Activated T-helper 17 cell treated with anti-CD3 and anti-CD28 coated beads, Interleukin-2, amount 50 U/mL, for 72 hours (primary cell): ENCODE data around the gene ADRA2A. TPM values are rescaled to one million over a fixed set of nuclear protein-coding genes. Genes with fewer than 3 reads are reported as not detected.
A peak's percentile ranks its signal among the peaks of the same experiment; 100 is the strongest.

Experiments used
- ATAC-seq: fragments of 150-1000 bp; cut with Tn5 transposase; replicated peaks from 2 replicates; pipeline ENCODE4 v1.10.0; 2021; ENCODE audit warnings: mild to moderate bottlenecking, moderate library complexity
- H3K27ac Mint-ChIP-seq: one replicate; pipeline ENCODE4 v1.8.0; 2022; ENCODE audit warnings: mixed read lengths
- H3K27me3 Mint-ChIP-seq: one replicate; pipeline ENCODE4 v1.8.0; 2022; ENCODE audit warnings: mixed read lengths
- H3K36me3 Mint-ChIP-seq: one replicate; pipeline ENCODE4 v1.8.0; 2022; ENCODE audit warnings: low read depth, mild to moderate bottlenecking, mixed read lengths
- H3K4me1 Mint-ChIP-seq: one replicate; pipeline ENCODE4 v1.8.0; 2022; ENCODE audit warnings: mixed read lengths
- H3K4me3 Mint-ChIP-seq: one replicate; pipeline ENCODE4 v1.8.0; 2022; ENCODE audit warnings: mild to moderate bottlenecking, mixed read lengths
- H3K9me3 Mint-ChIP-seq: one replicate; pipeline ENCODE4 v1.8.0; 2022; ENCODE audit warnings: mixed read lengths
- total RNA-seq, 2 donors: library from RNA; stranded (reverse); gene quantifications; one replicate each; pipeline ENCODE4 v1.2.3, GENCODE V29; 2022

The ADRA2A gene
- total RNA-seq, 2 donors from 2014 or later: not detected

DNA sequence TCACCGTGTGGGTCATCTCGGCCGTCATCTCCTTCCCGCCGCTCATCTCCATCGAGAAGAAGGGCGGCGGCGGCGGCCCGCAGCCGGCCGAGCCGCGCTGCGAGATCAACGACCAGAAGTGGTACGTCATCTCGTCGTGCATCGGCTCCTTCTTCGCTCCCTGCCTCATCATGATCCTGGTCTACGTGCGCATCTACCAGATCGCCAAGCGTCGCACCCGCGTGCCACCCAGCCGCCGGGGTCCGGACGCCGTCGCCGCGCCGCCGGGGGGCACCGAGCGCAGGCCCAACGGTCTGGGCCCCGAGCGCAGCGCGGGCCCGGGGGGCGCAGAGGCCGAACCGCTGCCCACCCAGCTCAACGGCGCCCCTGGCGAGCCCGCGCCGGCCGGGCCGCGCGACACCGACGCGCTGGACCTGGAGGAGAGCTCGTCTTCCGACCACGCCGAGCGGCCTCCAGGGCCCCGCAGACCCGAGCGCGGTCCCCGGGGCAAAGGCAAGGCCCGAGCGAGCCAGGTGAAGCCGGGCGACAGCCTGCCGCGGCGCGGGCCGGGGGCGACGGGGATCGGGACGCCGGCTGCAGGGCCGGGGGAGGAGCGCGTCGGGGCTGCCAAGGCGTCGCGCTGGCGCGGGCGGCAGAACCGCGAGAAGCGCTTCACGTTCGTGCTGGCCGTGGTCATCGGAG is 1.8 kb downstream of the ADRA2A start:
- Mint-ChIP-seq H3K4me1 (no peaks in the 10 kb centered on the region), H3K27me3 (peaks cover 43% of the 10 kb centered on the region), H3K36me3 (peaks cover 11% of the 10 kb centered on the region), H3K9me3 (no peaks in the 10 kb centered on the region), H3K4me3 (peak overlapping the region; percentile 52), H3K27ac (no peak overlapping the region)
- no peak for ATAC-seq

DNA sequence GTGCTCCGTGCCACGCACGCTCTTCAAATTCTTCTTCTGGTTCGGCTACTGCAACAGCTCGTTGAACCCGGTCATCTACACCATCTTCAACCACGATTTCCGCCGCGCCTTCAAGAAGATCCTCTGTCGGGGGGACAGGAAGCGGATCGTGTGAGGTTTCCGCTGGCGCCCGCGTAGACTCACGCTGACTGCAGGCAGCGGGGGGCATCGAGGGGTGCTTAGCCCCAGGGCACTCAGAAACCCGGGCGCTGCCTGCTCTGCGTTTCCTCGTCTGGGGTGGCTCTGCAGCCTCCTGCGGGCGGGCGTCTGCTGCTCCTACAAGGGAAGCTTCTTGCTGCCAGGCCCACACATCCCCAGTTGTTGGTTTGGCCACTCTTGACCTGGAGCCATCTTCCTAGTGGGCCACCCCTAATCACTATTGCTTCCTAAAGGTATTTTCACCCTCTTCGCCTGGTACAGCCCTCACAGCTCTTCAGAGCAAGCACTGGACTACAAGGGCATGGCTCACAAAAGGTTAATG is 2.5 kb downstream of the ADRA2A start:
- no peaks in the 10 kb centered on the region for H3K4me1 Mint-ChIP-seq
- no peak for ATAC-seq
- no peak overlapping the region for H3K27ac Mint-ChIP-seq
- H3K36me3 Mint-ChIP-seq: peaks cover 11% of the 10 kb centered on the region
- peaks cover 38% of the 10 kb centered on the region for H3K27me3 Mint-ChIP-seq
- no peaks in the 10 kb centered on the region for H3K9me3 Mint-ChIP-seq
- peak overlapping the region; percentile 35 for H3K4me3 Mint-ChIP-seq

DNA sequence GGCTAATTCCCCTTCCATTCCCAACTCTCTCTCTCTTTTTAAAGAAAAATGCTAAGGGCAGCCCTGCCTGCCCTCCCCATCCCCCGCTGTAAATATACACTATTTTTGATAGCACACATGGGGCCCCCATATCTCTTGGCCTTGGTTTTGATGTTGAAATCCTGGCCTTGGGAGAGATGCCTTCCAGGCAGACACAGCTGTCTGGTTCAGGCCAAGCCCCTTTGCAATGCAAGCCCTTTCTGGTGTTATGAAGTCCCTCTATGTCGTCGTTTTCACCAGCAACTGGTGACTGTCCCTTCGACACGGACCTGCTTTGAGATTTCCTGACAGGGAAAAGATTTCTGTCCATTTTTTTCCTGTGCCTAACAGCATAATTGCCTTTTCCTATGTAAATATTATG is 3.0 kb downstream of the ADRA2A start:
- no peak for ATAC-seq
- peaks cover 11% of the 10 kb centered on the region for H3K36me3 Mint-ChIP-seq
- peak overlapping the region; percentile 35 for H3K4me3 Mint-ChIP-seq
- H3K27ac Mint-ChIP-seq: no peak overlapping the region
- H3K4me1 Mint-ChIP-seq: no peaks in the 10 kb centered on the region
- H3K9me3 Mint-ChIP-seq: no peaks in the 10 kb centered on the region
- H3K27me3 Mint-ChIP-seq: peaks cover 33% of the 10 kb centered on the region

DNA sequence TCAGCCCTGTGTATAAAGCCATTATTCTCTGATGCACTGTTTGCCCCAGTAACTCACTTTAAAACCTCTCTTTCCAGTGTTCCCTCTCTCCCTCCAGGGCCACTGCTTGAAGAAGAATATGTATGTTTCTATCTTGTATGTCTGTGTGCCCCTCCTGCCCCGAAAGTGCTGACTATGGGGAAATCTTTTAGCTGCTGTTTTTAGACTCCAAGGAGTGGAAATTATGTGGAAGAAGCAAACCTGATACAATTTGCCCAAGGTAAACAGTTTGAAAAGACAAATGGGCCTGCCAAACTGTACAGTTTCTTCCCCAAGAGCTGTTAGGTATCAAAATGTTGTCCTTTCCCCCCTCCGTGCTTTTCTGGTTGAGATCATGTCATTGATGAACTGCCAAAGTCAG is 3.4 kb downstream of the ADRA2A start:
- Mint-ChIP-seq H3K27ac (no peak overlapping the region), H3K36me3 (peaks cover 11% of the 10 kb centered on the region)
- no peak for ATAC-seq

DNA sequence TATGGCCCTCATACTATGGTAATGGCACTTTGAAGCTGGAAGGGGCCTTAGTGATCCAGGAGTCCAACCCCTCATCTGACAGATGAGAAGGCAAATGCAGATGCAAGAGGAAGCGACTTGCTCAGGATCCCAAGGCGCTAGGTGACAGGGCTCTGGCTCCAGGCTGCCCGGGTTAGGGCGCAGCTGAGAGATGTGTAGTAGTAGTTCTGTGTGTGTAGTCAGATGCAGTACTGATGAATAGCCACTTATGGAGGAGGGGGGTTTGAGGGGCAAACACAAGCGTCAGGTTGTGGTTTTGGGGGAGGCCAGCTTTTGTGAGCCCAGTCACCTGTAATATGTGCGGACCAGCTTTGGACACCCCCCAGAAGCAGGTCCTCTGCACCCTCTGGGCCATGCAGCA is 4.8 kb downstream of the ADRA2A start:
- H3K4me1 Mint-ChIP-seq: no peaks in the 10 kb centered on the region
- H3K9me3 Mint-ChIP-seq: no peaks in the 10 kb centered on the region
- H3K36me3 Mint-ChIP-seq: peaks cover 11% of the 10 kb centered on the region
- H3K4me3 Mint-ChIP-seq: no peak overlapping the region
- H3K27ac Mint-ChIP-seq: no peak overlapping the region
- no peak for ATAC-seq
- peaks cover 20% of the 10 kb centered on the region for H3K27me3 Mint-ChIP-seq

More for the DNA sequence above, 3.4 kb downstream of the ADRA2A start:
- Mint-ChIP-seq H3K27me3 (peaks cover 28% of the 10 kb centered on the region), H3K4me3 (peak overlapping the region; percentile 35), H3K9me3 (no peaks in the 10 kb centered on the region), H3K4me1 (no peaks in the 10 kb centered on the region)

DNA sequence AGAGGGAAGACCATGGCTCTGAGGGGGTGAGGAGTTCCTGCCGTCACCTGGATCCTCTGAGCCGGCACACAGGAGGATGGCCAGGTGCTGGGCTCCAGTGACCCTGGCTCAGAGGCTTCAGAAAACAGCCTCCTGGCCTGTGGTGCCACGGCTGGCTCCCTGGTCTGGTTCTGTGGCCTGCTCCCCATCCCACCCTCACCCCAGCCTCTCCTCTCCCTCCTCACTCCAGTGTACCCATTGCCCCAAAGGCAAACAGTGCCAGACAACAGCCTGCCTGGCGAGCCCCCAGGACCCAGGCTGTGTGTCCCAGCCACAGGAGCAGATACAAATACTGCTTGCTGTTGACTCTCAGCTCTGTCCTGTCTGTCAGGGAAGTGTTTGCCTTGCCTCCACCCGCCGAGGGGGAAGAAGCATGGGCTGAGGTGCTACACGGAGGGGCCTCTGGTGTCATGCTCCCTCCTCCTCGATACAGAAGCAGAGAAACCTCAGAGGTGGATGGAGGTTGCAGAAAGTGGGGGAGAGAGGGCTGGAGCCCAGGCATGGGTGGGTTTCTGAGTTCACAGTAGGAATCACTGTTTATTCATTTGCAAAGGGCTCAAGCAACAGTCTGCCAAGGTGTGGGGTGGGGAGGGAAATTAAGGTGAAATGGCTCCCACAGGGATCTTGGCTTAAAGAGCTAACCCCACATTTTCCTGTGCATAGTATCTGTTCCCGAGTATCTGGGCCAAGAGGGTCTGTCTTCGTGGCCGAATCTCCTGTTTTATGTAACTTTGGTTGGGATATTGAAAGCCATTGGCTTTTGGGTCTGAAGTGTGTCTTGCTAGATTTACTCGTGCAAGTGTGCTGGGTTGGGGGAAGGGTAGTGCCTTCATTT is 5.5 kb downstream of the ADRA2A start:
- Mint-ChIP-seq H3K27ac (no peak overlapping the region), H3K27me3 (peaks cover 20% of the 10 kb centered on the region), H3K4me1 (no peaks in the 10 kb centered on the region), H3K4me3 (no peak overlapping the region), H3K36me3 (peaks cover 11% of the 10 kb centered on the region), H3K9me3 (no peaks in the 10 kb centered on the region)
- ATAC-seq: no peak

DNA sequence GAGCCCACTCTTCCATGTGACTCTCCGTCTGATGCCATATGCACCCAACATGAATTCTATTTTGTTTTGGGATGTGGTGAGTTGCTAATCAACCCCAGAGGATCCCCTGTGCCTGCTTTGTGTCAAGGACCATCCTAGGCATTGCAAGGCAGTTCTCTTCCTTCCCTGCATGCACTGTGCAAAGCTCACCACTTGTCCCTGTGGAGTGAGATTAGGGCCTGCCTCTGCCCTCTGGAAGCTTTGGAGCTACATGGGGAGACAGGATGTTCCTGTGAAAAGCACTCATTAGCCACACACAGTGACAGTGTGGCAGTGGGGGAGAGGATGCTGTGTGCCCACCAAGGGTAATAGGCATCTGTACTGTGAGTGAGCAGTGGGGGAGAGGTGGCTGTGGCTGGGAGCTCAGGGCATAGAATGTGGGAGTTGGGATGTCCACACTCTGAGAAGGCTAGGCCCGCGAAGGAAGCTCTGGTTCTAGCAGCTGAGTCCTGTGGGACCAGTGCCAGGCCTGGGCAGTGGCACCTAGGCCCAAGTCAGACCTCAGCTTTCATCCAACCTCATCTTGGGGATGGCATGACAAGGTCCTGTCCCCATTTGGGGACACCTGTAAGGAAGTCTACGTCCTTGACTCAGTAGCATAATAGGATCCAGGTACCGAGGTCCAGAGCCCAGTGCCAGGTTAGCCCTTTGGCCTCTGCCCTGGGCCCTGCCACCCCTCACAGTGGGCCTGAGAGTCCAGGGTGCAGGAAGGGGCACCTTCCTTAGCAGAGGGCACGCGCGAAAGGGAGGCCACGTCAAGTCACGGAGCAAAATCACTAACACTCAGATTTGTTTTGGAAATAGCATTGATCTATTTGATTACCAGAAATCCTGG is 6.6 kb downstream of the ADRA2A start:
- Mint-ChIP-seq H3K9me3 (no peaks in the 10 kb centered on the region), H3K27me3 (peaks cover 13% of the 10 kb centered on the region), H3K4me3 (no peak overlapping the region), H3K36me3 (peaks cover 11% of the 10 kb centered on the region), H3K27ac (no peak overlapping the region), H3K4me1 (no peaks in the 10 kb centered on the region)
- no peak for ATAC-seq

DNA sequence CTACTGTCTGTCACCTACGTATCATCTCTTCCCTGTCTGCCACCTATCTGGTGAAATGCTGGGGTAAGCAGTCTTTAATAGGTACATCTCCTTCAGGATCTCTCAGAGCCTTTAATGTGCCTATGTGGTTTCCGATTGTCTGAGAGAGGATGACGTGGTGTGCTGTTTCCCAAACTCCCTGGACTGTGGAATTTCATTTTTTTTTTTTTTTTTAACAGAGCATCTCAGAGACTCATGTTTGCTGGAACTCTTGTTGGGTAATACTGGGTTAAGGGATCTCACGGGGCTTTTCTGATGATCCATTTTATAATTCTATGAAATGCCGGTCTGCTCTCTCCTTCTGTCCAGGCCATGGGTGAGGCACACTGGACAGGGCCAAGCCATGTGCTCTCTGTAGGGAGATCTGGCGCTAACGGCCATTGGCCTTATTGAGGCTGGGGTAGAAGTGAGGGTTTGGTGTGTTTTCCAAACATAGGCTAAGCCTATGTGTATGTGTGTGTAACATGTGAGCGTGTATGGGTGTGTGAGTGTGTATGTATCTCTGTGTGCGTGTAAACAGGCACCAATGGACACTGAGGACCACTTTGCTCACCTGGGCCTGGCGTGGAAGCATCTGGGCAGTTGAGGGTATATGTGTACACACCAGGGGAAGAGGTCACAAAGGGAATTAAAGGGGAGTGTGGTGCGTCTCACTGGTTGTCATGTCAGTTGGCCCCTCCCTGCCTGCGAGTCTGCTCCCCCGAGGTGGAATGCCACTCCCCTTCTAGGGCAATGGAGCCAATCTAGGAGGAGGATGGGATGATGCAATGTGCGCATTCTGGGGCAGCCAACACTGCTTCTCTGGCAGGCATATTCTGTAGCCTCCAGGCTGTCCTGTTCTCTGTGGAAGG is 7.8 kb downstream of the ADRA2A start:
- Mint-ChIP-seq H3K4me3 (no peak overlapping the region), H3K27me3 (peaks cover 10% of the 10 kb centered on the region)

DNA sequence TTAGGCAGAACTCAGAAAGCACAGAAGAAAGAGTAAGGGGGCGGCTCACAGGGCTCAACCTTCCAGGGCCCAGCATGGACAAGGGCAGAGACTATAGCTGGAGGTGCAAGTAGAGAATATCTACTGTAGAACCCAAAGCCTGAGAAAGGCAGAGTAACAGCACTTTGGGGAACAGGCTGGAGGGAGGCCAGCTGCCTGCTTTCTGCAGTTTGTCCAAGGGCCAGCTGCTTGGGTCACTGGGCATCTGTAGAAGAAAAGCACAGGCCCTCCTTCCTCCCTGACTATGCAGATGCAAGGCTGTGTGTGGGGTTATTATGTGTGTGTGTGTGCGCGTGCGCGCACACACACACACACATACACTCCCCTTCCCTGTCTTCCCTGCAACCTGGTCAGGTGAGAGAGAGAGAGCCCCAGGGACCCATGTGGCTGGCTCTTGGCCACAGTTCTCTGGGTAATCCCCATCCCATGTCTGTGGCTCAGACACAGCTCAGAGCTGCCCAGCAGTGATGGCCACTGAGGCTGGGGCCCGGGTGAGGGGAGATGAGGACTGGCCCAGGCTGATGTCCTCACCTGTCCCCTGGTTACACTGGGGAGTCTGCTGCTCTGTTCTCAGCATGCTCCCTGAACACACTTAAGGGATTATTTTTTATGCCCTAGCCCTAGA is 9.0 kb downstream of the ADRA2A start:
- Mint-ChIP-seq H3K4me1 (no peaks in the 10 kb centered on the region), H3K9me3 (no peaks in the 10 kb centered on the region), H3K27me3 (peaks cover 3% of the 10 kb centered on the region), H3K27ac (no peak overlapping the region), H3K4me3 (no peak overlapping the region), H3K36me3 (no peaks in the 10 kb centered on the region)
- ATAC-seq: no peak

More for the DNA sequence above, 7.8 kb downstream of the ADRA2A start:
- Mint-ChIP-seq H3K9me3 (no peaks in the 10 kb centered on the region), H3K4me1 (no peaks in the 10 kb centered on the region), H3K36me3 (peaks cover 5% of the 10 kb centered on the region), H3K27ac (no peak overlapping the region)
- ATAC-seq: no peak

DNA sequence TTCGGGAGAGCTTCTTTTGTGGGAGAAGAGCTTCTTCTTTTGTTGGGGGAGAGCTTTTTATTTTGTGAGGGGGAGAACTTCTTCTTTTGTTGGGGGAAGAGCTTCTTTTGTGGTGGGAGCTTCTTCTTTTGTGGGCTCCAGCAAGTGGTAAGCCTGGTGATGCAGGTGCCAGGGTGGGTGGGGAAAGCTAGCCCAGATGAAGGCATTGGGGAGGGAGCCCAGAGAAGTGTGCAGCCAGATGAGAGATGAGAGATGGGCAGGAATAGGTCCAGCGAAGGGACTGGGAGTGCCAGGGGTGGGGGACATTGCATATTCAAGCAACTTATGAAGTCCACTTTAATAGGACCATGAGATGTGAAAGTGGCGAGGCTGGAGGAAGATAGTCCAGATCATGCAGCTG is 9.7 kb downstream of the ADRA2A start:
- no peaks in the 10 kb centered on the region for H3K36me3 Mint-ChIP-seq

DNA sequence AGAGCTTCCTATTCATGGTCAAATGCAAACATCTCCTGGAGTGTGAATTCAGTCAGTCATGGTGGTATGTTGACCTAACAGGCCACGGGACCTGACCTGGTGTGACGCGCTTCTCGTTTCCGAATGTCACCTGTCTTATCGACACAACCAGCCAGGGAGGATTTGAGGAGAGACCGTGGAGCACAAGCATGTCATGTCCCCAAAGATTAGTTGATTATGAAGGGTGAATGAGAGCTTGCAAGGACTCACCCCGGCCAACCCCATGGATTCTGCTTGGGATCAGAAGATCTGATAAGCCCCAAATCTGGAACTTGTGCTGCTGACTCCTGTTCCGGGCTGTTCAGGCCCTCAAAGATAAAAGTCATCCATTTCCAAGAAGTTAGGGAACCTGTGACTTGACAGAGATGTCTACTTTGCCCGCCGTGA is 10.5 kb downstream of the ADRA2A start:
- Mint-ChIP-seq H3K4me1 (no peaks in the 10 kb centered on the region), H3K27me3 (peaks cover 6% of the 10 kb centered on the region), H3K4me3 (no peak overlapping the region), H3K27ac (no peak overlapping the region), H3K9me3 (no peaks in the 10 kb centered on the region), H3K36me3 (no peaks in the 10 kb centered on the region)
- ATAC-seq: no peak

More for the DNA sequence above, 9.7 kb downstream of the ADRA2A start:
- Mint-ChIP-seq H3K27ac (no peak overlapping the region), H3K4me3 (no peak overlapping the region), H3K4me1 (no peaks in the 10 kb centered on the region), H3K9me3 (no peaks in the 10 kb centered on the region), H3K27me3 (peaks cover 3% of the 10 kb centered on the region)
- ATAC-seq: no peak

DNA sequence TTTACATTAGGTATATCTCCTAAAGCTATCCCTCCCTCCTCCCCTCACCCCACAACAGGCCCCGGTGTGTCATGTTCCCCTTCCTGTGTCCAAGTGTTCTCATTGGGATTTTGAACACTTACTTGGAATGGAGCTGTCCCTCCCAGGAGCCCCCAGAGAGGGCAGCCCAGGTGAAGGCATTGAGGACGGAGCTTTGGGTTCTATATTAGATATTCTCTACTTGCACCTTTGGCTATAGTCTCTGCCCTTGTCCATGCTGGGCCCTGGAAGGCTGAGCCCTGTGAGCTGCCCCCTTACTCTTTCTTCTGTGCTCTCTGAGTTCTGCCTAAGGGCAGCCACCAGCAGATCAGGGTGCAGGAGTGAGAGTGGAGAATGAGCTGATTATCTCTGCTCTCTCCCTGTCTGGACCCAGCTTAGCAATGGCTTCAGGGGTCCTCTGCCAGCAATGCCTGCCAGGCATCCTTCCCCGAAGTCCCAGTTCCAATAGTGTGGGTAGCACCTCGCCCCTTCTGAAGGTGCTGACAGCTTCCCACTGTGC is 11.2 kb downstream of the ADRA2A start:
- no peak overlapping the region for H3K4me3 Mint-ChIP-seq
- no peak overlapping the region for H3K27ac Mint-ChIP-seq
- H3K9me3 Mint-ChIP-seq: no peaks in the 10 kb centered on the region
- no peaks in the 10 kb centered on the region for H3K4me1 Mint-ChIP-seq
- ATAC-seq: no peak
- no peaks in the 10 kb centered on the region for H3K36me3 Mint-ChIP-seq
- peaks cover 13% of the 10 kb centered on the region for H3K27me3 Mint-ChIP-seq

DNA sequence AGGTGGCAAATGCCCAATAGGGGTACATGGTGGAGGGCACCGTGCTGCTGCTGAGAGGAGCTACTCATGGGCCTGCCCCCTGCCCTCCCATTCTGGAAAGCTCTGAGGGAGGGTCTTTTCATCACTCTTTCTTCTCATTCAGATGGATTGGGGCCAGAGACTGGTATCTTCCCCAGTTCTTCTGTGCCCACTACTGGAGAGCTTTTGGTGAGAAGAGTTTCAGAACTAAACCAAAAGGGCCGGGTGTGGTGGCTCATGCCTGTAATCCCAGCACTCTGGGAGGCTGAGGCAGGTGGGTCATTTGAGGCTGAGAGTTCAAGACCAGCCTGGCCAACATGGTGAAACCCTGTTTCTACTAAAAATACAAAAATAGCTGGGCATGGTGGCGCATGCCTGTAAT is 12.5 kb downstream of the ADRA2A start:
- H3K4me1 Mint-ChIP-seq: no peaks in the 10 kb centered on the region
- no peak overlapping the region for H3K27ac Mint-ChIP-seq
- H3K36me3 Mint-ChIP-seq: no peaks in the 10 kb centered on the region
- H3K27me3 Mint-ChIP-seq: peaks cover 18% of the 10 kb centered on the region
- ATAC-seq: no peak
- no peak overlapping the region for H3K4me3 Mint-ChIP-seq
- H3K9me3 Mint-ChIP-seq: no peaks in the 10 kb centered on the region
